Measurements from ENCODE around the gene TEX9.

TEX9 gene

DNA sequence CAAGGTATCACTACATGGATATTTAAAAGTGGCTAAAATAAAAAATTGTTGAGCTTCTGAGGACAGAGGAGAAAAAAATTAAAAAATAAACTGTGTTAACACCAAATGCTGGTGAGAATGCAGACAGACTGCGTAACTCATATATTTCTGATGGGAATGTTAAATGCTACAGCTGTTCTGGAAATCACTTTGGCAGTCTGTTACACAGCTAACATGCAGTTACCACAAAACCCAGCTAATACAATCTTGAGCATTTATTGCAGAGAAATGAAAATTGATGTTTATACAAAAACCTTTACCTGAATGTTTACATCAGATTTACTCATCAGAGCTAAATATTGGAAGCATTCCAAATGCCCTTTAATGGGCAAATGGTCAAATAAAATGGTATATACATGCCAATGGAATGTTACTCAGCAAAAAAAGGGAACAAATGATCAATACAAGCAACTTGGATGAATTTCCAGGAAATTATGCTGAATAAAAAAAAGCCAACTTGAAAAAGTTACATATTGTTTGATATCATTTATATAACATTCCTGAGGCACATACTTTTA lies 75.1 kb downstream of the TEX9 start:
- no peak for DNase-seq (ENCODE audit: low spot score)
- in situ Hi-C loops (cut with MboI; ENCODE audit: low pct_unique_long_range_greater_than_20kb, low sequenced_read_pairs, unreplicated experiment): no loop called here

DNA sequence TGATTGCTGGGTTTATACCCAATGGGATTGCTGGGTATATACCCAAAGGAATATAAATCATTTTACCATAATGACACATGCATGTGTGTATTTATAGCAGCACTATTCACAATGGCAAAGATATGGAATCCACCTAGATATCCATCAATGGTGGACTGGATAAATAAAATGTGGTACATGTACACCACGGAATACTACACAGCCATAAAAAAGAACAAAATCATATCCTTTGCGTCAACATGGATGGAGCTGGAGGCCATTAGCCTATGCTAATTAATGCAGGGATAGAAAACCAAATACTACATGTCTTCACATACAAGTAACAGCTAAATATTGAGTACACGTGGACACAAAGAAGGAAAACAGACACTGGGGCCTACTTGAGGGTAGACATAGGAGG lies 77.1 kb downstream of the TEX9 start:
- TF ChIP-seq, protein P1, sequence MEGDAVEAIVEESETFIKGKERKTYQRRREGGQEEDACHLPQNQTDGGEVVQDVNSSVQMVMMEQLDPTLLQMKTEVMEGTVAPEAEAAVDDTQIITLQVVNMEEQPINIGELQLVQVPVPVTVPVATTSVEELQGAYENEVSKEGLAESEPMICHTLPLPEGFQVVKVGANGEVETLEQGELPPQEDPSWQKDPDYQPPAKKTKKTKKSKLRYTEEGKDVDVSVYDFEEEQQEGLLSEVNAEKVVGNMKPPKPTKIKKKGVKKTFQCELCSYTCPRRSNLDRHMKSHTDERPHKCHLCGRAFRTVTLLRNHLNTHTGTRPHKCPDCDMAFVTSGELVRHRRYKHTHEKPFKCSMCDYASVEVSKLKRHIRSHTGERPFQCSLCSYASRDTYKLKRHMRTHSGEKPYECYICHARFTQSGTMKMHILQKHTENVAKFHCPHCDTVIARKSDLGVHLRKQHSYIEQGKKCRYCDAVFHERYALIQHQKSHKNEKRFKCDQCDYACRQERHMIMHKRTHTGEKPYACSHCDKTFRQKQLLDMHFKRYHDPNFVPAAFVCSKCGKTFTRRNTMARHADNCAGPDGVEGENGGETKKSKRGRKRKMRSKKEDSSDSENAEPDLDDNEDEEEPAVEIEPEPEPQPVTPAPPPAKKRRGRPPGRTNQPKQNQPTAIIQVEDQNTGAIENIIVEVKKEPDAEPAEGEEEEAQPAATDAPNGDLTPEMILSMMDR (IDR thresholded peaks at IDR 0.05; ENCODE audit: extremely low read depth, insufficient read depth, missing control alignments): no peak
- DNase-seq (ENCODE audit: low spot score): no peak
- in situ Hi-C loops (cut with MboI; ENCODE audit: low pct_unique_long_range_greater_than_20kb, low sequenced_read_pairs, unreplicated experiment): no loop called here

More for the DNA sequence above, 75.1 kb downstream of the TEX9 start:
- TF ChIP-seq, protein P1 (IDR thresholded peaks at IDR 0.05; ENCODE audit: extremely low read depth, insufficient read depth, missing control alignments): no peak

DNA sequence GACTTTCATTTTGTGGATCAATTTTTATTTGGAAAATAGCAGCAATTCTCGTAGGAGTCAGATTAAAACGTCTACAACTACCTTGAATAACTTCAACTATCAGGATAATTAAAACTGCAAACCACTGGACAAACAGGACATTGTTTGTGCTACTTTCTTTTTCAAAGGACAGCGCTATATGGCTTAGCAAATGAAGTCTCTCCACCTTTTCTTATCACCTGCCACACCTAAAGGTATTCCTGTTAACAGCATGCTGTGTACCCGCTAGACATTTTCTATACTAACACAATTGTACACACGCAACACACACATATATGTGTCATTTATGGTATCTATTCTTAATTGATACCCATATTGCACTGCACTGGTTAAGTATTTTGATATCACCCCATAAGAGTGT lies 80.5 kb downstream of the TEX9 start:
- TF ChIP-seq, protein P1 (IDR thresholded peaks at IDR 0.05; ENCODE audit: extremely low read depth, insufficient read depth, missing control alignments): no peak
- DNase-seq (ENCODE audit: low spot score): no peak
- in situ Hi-C loops (cut with MboI; ENCODE audit: low pct_unique_long_range_greater_than_20kb, low sequenced_read_pairs, unreplicated experiment): no loop called here

DNA sequence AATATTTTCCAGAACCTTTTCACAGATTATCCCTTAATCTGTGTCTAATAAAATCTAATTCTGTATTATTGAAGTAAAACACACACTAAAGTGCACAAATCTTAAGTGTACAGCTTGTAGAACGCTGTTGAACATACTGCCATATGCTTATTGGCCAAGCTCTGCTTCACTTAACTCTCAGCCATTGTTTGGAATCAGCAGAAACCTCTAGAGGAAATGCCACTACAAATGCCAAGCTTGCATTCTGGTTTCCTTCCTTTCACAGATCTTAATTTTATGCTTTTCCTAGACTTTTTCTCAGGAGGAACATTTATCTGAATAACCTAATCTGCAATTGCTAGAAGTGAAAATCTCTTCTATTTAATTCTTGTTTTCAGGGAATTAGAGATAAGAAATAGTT lies 89.6 kb downstream of the TEX9 start:
- no peak for DNase-seq (ENCODE audit: low spot score)
- in situ Hi-C loops (cut with MboI; ENCODE audit: low pct_unique_long_range_greater_than_20kb, low sequenced_read_pairs, unreplicated experiment): no loop called here
- TF ChIP-seq, protein P1 (IDR thresholded peaks at IDR 0.05; ENCODE audit: extremely low read depth, insufficient read depth, missing control alignments): no peak

DNA sequence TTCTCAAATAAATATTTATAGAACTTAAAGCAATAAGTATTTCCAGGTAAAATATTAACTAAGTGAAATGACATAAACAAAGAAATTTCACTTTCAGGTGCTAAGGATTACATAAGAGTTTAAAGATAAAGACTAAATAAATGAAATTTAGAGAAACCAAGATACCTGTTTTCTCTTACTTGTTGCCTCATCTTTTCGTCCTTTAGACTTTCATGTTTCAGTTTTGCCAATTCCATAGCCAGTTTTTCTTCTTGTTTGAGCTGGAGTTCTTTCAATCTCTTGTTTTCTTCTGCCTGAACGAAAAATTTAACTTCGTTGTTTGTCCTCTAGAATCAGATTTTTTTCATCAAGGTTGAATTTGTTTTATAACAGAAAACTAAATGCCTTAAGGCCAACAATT lies 91.0 kb downstream of the TEX9 start:
- in situ Hi-C loops (cut with MboI; ENCODE audit: low pct_unique_long_range_greater_than_20kb, low sequenced_read_pairs, unreplicated experiment): no loop called here
- TF ChIP-seq, protein P1 (IDR thresholded peaks at IDR 0.05; ENCODE audit: extremely low read depth, insufficient read depth, missing control alignments): no peak

DNA sequence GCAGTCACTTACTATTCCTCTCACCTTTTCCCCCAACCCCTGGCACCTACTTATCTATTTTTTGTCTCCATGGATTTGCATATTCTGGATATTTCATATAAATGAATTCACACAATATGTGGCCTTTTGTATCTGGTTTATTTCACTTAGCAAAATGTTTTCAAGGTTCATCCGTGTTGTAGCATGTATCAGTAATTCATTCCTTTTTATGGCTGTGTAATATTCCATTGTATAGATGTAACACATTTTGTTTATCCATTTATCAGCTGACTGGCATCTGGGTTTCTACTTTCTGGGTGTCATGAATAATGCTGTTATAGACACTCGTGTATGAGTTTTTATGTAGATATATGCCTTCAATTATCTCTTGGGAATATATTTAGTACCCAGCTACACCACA lies 93.9 kb downstream of the TEX9 start:
- in situ Hi-C loops (cut with MboI; ENCODE audit: low pct_unique_long_range_greater_than_20kb, low sequenced_read_pairs, unreplicated experiment): no loop called here
- TF ChIP-seq, protein P1 (IDR thresholded peaks at IDR 0.05; ENCODE audit: extremely low read depth, insufficient read depth, missing control alignments): no peak
- no peak for DNase-seq (ENCODE audit: low spot score)

More for the DNA sequence above, 91.0 kb downstream of the TEX9 start:
- no peak for DNase-seq (ENCODE audit: low spot score)

DNA sequence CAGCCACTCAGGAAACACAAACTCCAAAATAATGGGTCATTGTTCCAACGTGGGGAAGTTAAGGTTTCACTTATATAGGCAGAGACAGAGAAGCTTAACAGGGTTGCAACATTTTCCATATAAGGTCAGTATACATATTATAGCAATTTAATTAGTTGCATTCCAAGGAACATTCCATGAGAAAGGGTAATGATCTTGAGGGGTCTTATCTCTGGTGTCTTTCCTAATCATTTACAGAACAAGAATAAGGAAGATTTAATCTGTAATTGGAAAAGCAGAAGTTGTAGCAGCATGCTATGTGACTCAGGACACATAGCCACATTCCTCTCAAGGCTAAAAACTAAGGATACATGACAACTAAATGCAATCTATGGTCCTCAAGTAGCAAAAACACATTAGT lies 94.8 kb downstream of the TEX9 start:
- TF ChIP-seq, protein P1 (IDR thresholded peaks at IDR 0.05; ENCODE audit: extremely low read depth, insufficient read depth, missing control alignments): no peak
- in situ Hi-C loops (cut with MboI; ENCODE audit: low pct_unique_long_range_greater_than_20kb, low sequenced_read_pairs, unreplicated experiment): no loop called here
- no peak for DNase-seq (ENCODE audit: low spot score)
